Astrocyte (in vitro differentiated cells and primary cell): Measurements from ENCODE around the gene MYO15B.

Source experiments
- CTCF ChIP-seq: IDR thresholded peaks from 2 replicates; pipeline ENCODE4 v1.5.1; 2011; ENCODE audit warnings: low read depth, mild to moderate bottlenecking, inconsistent platforms, low read length, moderate library complexity; ENCODE audit not compliant: insufficient read depth
- EZH2 ChIP-seq: IDR thresholded peaks from 2 replicates; pipeline ENCODE4 v1.6.1; 2012; ENCODE audit warnings: mild to moderate bottlenecking, low read length, inconsistent platforms; ENCODE audit not compliant: insufficient read depth

GRCh38 chr17:75636381-75637142 is 49.0 kb downstream of the MYO15B start:
- TF ChIP-seq CTCF, result no peak
- no peak for TF ChIP-seq EZH2
